HepG2 (cell line): ENCODE data around the gene SIN3A. TPM values are rescaled to one million over a fixed set of nuclear protein-coding genes. Genes with fewer than 3 reads are reported as not detected.
A peak's percentile ranks its signal among the peaks of the same experiment; 100 is the strongest.

Source experiments
- CREM ChIP-seq, 2 experiments: sonication (generic) in 1 of 2; formaldehyde crosslinking in 1 of 2; IDR thresholded peaks; 2 replicates each; pipeline versions ENCODE4 v1.4.0 to v1.6.1; 2016 to 2020; ENCODE audit warnings: antibody characterized with exemption in 1 of 2, mild to moderate bottlenecking in 1 of 2, missing genetic modification reagents in 1 of 2
- HIVEP1 ChIP-seq: sonication (generic); formaldehyde crosslinking; IDR thresholded peaks from 2 replicates; pipeline ENCODE4 v1.4.0; 2020; ENCODE audit warnings: mild to moderate bottlenecking, missing genetic modification reagents
- IRF1 ChIP-seq: sonication (generic); formaldehyde crosslinking; IDR thresholded peaks from 2 replicates; pipeline ENCODE4 v1.4.0; 2020; ENCODE audit warnings: low read depth, mild to moderate bottlenecking, missing genetic modification reagents
- KDM6A ChIP-seq: IDR thresholded peaks from 2 replicates; pipeline ENCODE4 v1.6.1; 2016; ENCODE audit warnings: low read depth
- MXD1 ChIP-seq: sonication (generic); formaldehyde crosslinking; IDR thresholded peaks from 2 replicates; pipeline ENCODE4 v1.4.0; 2020; ENCODE audit warnings: mild to moderate bottlenecking, missing genetic modification reagents
- NBN ChIP-seq: fragments of 450-650 bp; conservative IDR thresholded peaks from 2 replicates; pipeline ENCODE4 v1.6.1; 2017
- NFATC3 ChIP-seq: sonication (generic); formaldehyde crosslinking; IDR thresholded peaks from 2 replicates; pipeline ENCODE4 v1.5.1; 2020; ENCODE audit warnings: mild to moderate bottlenecking, missing genetic modification reagents
- RFXANK ChIP-seq: IDR thresholded peaks from 2 replicates; pipeline ENCODE4 v1.6.1; 2016
- STAT5B ChIP-seq: sonication (generic); formaldehyde crosslinking; IDR thresholded peaks from 2 replicates; pipeline ENCODE4 v1.4.0; 2020; ENCODE audit warnings: missing genetic modification reagents
- TBP ChIP-seq: sonication (generic); formaldehyde crosslinking; IDR thresholded peaks from 2 replicates; pipeline ENCODE4 v1.5.0; 2020; ENCODE audit warnings: missing genetic modification reagents
- ZBED4 ChIP-seq: sonication (generic); formaldehyde crosslinking; IDR thresholded peaks from 2 replicates; pipeline ENCODE4 v1.4.0; 2020; ENCODE audit warnings: missing genetic modification reagents, borderline replicate concordance
- ZBTB33 ChIP-seq: sonication (generic); formaldehyde crosslinking; IDR thresholded peaks from 2 replicates; pipeline ENCODE4 v1.4.0; 2020; ENCODE audit warnings: missing genetic modification reagents
- ZBTB42 ChIP-seq: sonication (generic); formaldehyde crosslinking; IDR thresholded peaks from 2 replicates; pipeline ENCODE4 v1.5.0; 2020; ENCODE audit warnings: mild to moderate bottlenecking, missing genetic modification reagents
- ZNF256 ChIP-seq: sonication (generic); formaldehyde crosslinking; conservative IDR thresholded peaks from 2 replicates; pipeline ENCODE4 v1.4.0; 2020; ENCODE audit warnings: missing genetic modification reagents
- ZNF317 ChIP-seq: sonication (generic); formaldehyde crosslinking; IDR thresholded peaks from 2 replicates; pipeline ENCODE4 v1.5.0; 2020; ENCODE audit warnings: mild to moderate bottlenecking, missing genetic modification reagents
- ZNF574 ChIP-seq: sonication (generic); formaldehyde crosslinking; IDR thresholded peaks from 2 replicates; pipeline ENCODE4 v1.4.0; 2020; ENCODE audit warnings: missing genetic modification reagents
- ZNF879 ChIP-seq: sonication (generic); formaldehyde crosslinking; IDR thresholded peaks from 2 replicates; pipeline ENCODE4 v1.8.1; 2023; ENCODE audit warnings: missing genetic modification reagents
- ZUFSP ChIP-seq: sonication (generic); formaldehyde crosslinking; IDR thresholded peaks from 2 replicates; pipeline ENCODE4 v1.9.0; 2021; ENCODE audit warnings: missing genetic modification reagents, mild to moderate bottlenecking, borderline replicate concordance
- polyA plus RNA-seq, 8 experiments: library from polyadenylated mRNA; depleted of rRNA in 3 of 8; stranded (reverse) in 7 of 8; unstranded in 1 of 8; fragments of >200 nt; fragmentation: Illumina TruSeq in 4 of 8; extraction: Trizol in 4 of 8; gene quantifications; 2 replicates each; pipeline versions ENCODE4 v1.2.1 to v1.2.3, GENCODE V29; 2011 to 2016; ENCODE audit warnings: low read depth in 4 of 8, missing spikeins in 1 of 8, mixed read lengths in 1 of 8; ENCODE audit not compliant: insufficient read depth in 1 of 8
- total RNA-seq, 5 experiments: library from RNA; depleted of rRNA; stranded (reverse); fragments of >200 nt; fragmentation: Illumina TruSeq; extraction: Trizol; gene quantifications; 2 replicates each; pipeline ENCODE4 v1.2.3, GENCODE V29; 2016; ENCODE audit warnings: low read depth in 1 of 5

The SIN3A gene
- total and polyA plus RNA-seq, 2 of the 13 experiments (the other 11 are each of a cell fraction or from before 2014, with no cell fraction given): 16.1 to 28.1 TPM

GRCh38 chr15:75335705-75336355 lies 115.7 kb downstream of the SIN3A start, which contains the start of gene COMMD4 (continued):
- TF ChIP-seq ZNF256 (CRISPR knock-in tag) (0 out of 2 replicates have a peak, but pooled peaks have one; percentile 30), STAT5B (CRISPR knock-in tag) (no peak), TBP (CRISPR knock-in tag) (no peak), RFXANK (CRISPR knock-in tag) (peak; percentile 62; the same call in 1 of the 2 replicates), ZBTB33 (peak; percentile 64; the same call in 1 of the 2 replicates), ZBED4 (CRISPR knock-in tag) (peak; percentile 65; the same call in 1 of the 2 replicates), ZNF317 (CRISPR knock-in tag) (peak; percentile 52; the same call in 1 of the 2 replicates), NFATC3 (CRISPR knock-in tag) (no peak), HIVEP1 (CRISPR knock-in tag) (peak; percentile 92), ZUFSP (CRISPR knock-in tag) (no peak), ZNF574 (peak; percentile 89), KDM6A (CRISPR knock-in tag) (no peak), ZBTB42 (CRISPR knock-in tag) (no peak), CREM (IDR thresholded peaks at IDR 0.05) (peak; percentile 63; the same call in 1 of the 2 replicates), CREM (CRISPR knock-in tag; IDR thresholded peaks at IDR 0.05) (no peak), NBN (no peak), IRF1 (CRISPR knock-in tag) (no peak), ZNF879 (CRISPR knock-in tag) (no peak), MXD1 (0 out of 2 replicates have a peak, but pooled peaks have one; percentile 36)
